ENCODE measurements around the gene ACAP2.
"Not testable (repeated sequence)": the region's sequence is repeated elsewhere in the genome, so short reads cannot be mapped to it uniquely, and the experiment has no call there.

The ACAP2 gene

GRCh38 chr3:195337747-195338146, 105.1 kb downstream of the ACAP2 start:
- Histone ChIP-seq H3K9ac (ENCODE audit: low read depth, low read length) (no peak overlapping the region), H3K4me2 (ENCODE audit: low read length) (no peak overlapping the region), H3K4me1 (ENCODE audit: control insufficient read depth, insufficient read depth, low read length) (no peaks in the 10 kb centered on the region), H3K36me3 (ENCODE audit: insufficient read depth, low read length) (peaks cover 6% of the 10 kb centered on the region), H3K4me3 (ENCODE audit: low read length) (no peak overlapping the region), H3K27me3 (ENCODE audit: control insufficient read depth, insufficient read depth, low read length) (no peaks in the 10 kb centered on the region), H3K9me3 (replicated peaks; ENCODE audit: low read length) (no peaks in the 10 kb centered on the region)

- H3K9ac ChIP-seq (ENCODE audit: low read depth, low read length), result no peak overlapping the region
- H3K4me1 ChIP-seq (ENCODE audit: control insufficient read depth, insufficient read depth, low read length), result no peaks in the 10 kb centered on the region
- H3K36me3 ChIP-seq (ENCODE audit: insufficient read depth, low read length), result peaks cover 16% of the 10 kb centered on the region
- H3K4me3 ChIP-seq (ENCODE audit: low read length), result no peak overlapping the region
- H3K9me3 ChIP-seq (replicated peaks; ENCODE audit: low read length), result no peaks in the 10 kb centered on the region
- H3K4me2 ChIP-seq (ENCODE audit: low read length), result no peak overlapping the region
- H3K27me3 ChIP-seq (ENCODE audit: control insufficient read depth, insufficient read depth, low read length), result no peaks in the 10 kb centered on the region
These were observed 107.9 kb downstream of the ACAP2 start for GRCh38 chr3:195334967-195335366.

DNA sequence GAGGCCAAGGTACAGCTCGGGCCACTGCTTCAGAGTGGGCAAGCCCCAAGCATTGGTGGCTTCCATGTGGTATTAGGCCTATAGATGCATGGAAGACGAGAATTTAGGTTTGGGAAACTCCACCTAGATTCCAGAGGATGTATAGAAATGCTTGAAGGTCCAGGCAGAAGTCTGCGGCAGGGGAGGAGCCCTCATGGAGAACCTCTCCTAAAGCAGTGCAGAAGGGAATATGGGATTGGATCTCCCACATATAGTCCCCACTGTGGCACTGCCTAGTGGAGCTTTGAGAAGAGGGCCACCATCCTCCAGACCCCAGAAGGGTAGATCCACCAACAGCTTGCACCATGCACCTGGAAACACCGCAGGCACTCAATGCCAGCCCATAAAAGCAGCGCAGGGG, 123.8 kb downstream of the ACAP2 start:
- Histone ChIP-seq H3K9ac (ENCODE audit: low read depth, low read length) (no peak overlapping the region), H3K36me3 (ENCODE audit: insufficient read depth, low read length) (peaks cover 31% of the 10 kb centered on the region), H3K27me3 (ENCODE audit: control insufficient read depth, insufficient read depth, low read length) (no peaks in the 10 kb centered on the region)

GRCh38 chr3:195312714-195313113, 130.1 kb downstream of the ACAP2 start:
- Histone ChIP-seq H3K4me3 (ENCODE audit: low read length) (no peak overlapping the region), H3K36me3 (ENCODE audit: insufficient read depth, low read length) (peaks cover 6% of the 10 kb centered on the region), H3K9me3 (replicated peaks; ENCODE audit: low read length) (no peaks in the 10 kb centered on the region)

More for the DNA sequence above, 123.8 kb downstream of the ACAP2 start:
- H3K9me3 ChIP-seq (replicated peaks; ENCODE audit: low read length), result no peaks in the 10 kb centered on the region
- no peak overlapping the region for H3K4me2 ChIP-seq (ENCODE audit: low read length)
- H3K4me3 ChIP-seq (ENCODE audit: low read length), result no peak overlapping the region
- H3K4me1 ChIP-seq (ENCODE audit: control insufficient read depth, insufficient read depth, low read length), result no peaks in the 10 kb centered on the region

DNA sequence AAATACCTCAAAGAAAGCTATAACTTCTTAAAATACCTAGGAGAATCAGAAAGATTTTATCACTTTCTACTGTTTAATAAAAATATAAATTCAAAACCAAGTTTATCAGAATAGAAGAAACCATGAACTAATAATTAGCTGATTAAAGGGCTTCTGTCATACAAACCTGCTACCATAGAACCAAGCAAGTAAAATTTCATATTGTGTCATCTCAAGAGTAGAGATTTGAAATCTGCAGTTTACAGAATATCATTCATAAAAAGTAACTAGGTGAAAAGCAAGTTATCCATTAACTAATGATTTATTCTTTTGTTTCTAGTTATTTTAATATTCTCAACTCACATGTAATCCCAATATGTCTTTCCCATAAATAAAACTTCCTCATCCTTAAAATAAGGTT, 135.1 kb downstream of the ACAP2 start:
- Histone ChIP-seq H3K9me3 (replicated peaks; ENCODE audit: low read length) (no peaks in the 10 kb centered on the region), H3K27me3 (ENCODE audit: control insufficient read depth, insufficient read depth, low read length) (no peaks in the 10 kb centered on the region), H3K4me1 (ENCODE audit: control insufficient read depth, insufficient read depth, low read length) (peaks cover 4% of the 10 kb centered on the region), H3K4me3 (ENCODE audit: low read length) (no peak overlapping the region), H3K36me3 (ENCODE audit: insufficient read depth, low read length) (peaks cover 7% of the 10 kb centered on the region), H3K4me2 (ENCODE audit: low read length) (no peak overlapping the region), H3K9ac (ENCODE audit: low read depth, low read length) (no peak overlapping the region)

More at GRCh38 chr3:195312714-195313113, 130.1 kb downstream of the ACAP2 start:
- Histone ChIP-seq H3K4me1 (ENCODE audit: control insufficient read depth, insufficient read depth, low read length) (no peaks in the 10 kb centered on the region), H3K27me3 (ENCODE audit: control insufficient read depth, insufficient read depth, low read length) (no peaks in the 10 kb centered on the region), H3K9ac (ENCODE audit: low read depth, low read length) (no peak overlapping the region), H3K4me2 (ENCODE audit: low read length) (no peak overlapping the region)

DNA sequence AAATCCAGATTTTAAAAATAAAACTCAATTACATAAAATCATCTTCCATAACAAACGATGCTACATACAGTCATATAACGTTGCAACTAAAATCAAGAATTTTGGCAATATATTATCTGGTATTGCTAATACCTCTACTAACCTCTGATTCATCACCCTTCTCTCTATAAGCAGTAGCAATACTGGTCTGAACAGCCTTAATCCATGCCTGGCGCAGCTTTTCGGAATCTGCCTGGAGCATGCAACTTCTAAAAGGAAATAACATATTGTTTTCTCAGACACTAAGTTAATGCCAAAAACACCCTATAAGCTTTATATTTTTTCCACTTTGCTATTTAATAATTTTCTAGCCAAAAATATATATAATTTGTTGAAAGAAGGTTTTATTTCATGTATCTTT, 136.5 kb downstream of the ACAP2 start:
- Histone ChIP-seq H3K36me3 (ENCODE audit: insufficient read depth, low read length) (peaks cover 11% of the 10 kb centered on the region), H3K9ac (ENCODE audit: low read depth, low read length) (no peak overlapping the region), H3K4me3 (ENCODE audit: low read length) (no peak overlapping the region), H3K4me2 (ENCODE audit: low read length) (no peak overlapping the region), H3K4me1 (ENCODE audit: control insufficient read depth, insufficient read depth, low read length) (peaks cover 13% of the 10 kb centered on the region), H3K27me3 (ENCODE audit: control insufficient read depth, insufficient read depth, low read length) (no peaks in the 10 kb centered on the region), H3K9me3 (replicated peaks; ENCODE audit: low read length) (no peaks in the 10 kb centered on the region)

DNA sequence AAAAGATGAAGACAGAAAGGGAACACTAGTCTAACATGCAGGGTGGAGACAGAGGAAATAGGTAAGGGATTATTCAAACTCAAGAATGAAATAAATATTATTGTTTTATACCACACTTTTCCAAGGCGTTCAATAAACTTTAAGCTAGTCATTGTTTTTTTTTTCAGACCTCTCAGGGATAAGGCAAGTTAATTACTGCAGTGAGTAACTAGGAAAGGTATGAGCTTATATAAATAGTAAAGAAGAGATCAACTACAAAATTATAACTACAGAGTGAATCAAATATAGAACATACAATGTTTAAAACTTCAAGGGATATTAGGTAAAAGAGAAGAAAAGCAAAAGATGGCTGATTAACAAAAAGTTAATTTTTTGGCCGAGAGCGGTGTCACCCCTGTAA, 140.4 kb downstream of the ACAP2 start:
- Histone ChIP-seq H3K4me1 (ENCODE audit: control insufficient read depth, insufficient read depth, low read length) (peaks cover 13% of the 10 kb centered on the region), H3K27me3 (ENCODE audit: control insufficient read depth, insufficient read depth, low read length) (no peaks in the 10 kb centered on the region), H3K36me3 (ENCODE audit: insufficient read depth, low read length) (peaks cover 23% of the 10 kb centered on the region), H3K9ac (ENCODE audit: low read depth, low read length) (no peak overlapping the region), H3K4me3 (ENCODE audit: low read length) (no peak overlapping the region), H3K4me2 (ENCODE audit: low read length) (peak overlapping the region; percentile 51), H3K9me3 (replicated peaks; ENCODE audit: low read length) (no peaks in the 10 kb centered on the region)

GRCh38 chr3:195297446-195297845, 145.4 kb downstream of the ACAP2 start:
- peaks cover 6% of the 10 kb centered on the region for H3K4me1 ChIP-seq (ENCODE audit: control insufficient read depth, insufficient read depth, low read length)
- H3K36me3 ChIP-seq (ENCODE audit: insufficient read depth, low read length), result peaks cover 31% of the 10 kb centered on the region
- H3K9ac ChIP-seq (ENCODE audit: low read depth, low read length), result no peak overlapping the region
- H3K4me2 ChIP-seq (ENCODE audit: low read length), result no peak overlapping the region
- H3K27me3 ChIP-seq (ENCODE audit: control insufficient read depth, insufficient read depth, low read length), result no peaks in the 10 kb centered on the region
- no peaks in the 10 kb centered on the region for H3K9me3 ChIP-seq (replicated peaks; ENCODE audit: low read length)
- no peak overlapping the region for H3K4me3 ChIP-seq (ENCODE audit: low read length)

DNA sequence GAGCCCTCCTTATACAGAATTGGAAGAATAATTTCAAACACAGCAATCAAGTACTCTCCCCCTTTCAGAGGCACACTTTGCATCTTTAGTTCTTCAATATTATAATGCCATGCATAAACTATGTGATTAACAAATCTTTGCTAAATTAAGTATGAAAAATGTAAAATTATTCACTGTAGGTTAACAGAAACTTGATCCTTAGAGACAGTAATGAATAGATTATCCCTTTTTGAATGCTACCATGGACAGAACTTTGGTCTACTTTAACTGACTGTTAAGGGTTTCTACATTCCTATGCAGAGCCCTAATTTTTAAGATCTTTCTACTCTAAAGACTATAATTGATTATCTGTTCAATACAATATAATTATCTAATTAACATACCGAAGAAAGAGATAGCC, 146.2 kb downstream of the ACAP2 start:
- H3K4me2 ChIP-seq (ENCODE audit: low read length), result no peak overlapping the region
- H3K9ac ChIP-seq (ENCODE audit: low read depth, low read length), result no peak overlapping the region
- no peak overlapping the region for H3K4me3 ChIP-seq (ENCODE audit: low read length)
- H3K36me3 ChIP-seq (ENCODE audit: insufficient read depth, low read length), result peaks cover 28% of the 10 kb centered on the region
- H3K4me1 ChIP-seq (ENCODE audit: control insufficient read depth, insufficient read depth, low read length), result no peaks in the 10 kb centered on the region
- H3K27me3 ChIP-seq (ENCODE audit: control insufficient read depth, insufficient read depth, low read length), result no peaks in the 10 kb centered on the region
- no peaks in the 10 kb centered on the region for H3K9me3 ChIP-seq (replicated peaks; ENCODE audit: low read length)

- H3K36me3 ChIP-seq (ENCODE audit: insufficient read depth, low read length), result peaks cover 32% of the 10 kb centered on the region
- H3K4me1 ChIP-seq (ENCODE audit: control insufficient read depth, insufficient read depth, low read length), result peaks cover 10% of the 10 kb centered on the region
- H3K9ac ChIP-seq (ENCODE audit: low read depth, low read length), result no peak overlapping the region
- no peak overlapping the region for H3K4me3 ChIP-seq (ENCODE audit: low read length)
- no peaks in the 10 kb centered on the region for H3K27me3 ChIP-seq (ENCODE audit: control insufficient read depth, insufficient read depth, low read length)
- no peaks in the 10 kb centered on the region for H3K9me3 ChIP-seq (replicated peaks; ENCODE audit: low read length)
- H3K4me2 ChIP-seq (ENCODE audit: low read length), result no peak overlapping the region
These were observed 151.7 kb downstream of the ACAP2 start for GRCh38 chr3:195291121-195291520.

DNA sequence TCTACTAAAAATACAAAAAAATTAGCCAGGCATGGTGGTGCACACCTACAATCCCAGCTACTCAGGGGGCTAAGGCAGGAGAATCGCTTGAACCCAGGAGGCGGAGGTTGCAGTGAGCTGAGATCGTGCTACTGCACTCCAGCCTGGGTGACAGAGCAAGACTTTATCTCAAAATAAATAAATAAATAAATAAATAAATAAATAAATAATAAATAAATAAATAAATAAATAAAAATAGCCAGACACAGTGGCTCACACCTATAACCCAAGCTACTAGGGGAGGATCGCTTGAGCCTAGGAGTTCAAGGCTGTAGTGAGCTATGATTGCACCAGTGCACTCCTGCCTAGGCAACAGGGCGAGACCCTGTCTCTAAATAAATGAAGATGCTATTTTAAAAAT, 152.2 kb downstream of the ACAP2 start:
- H3K9ac ChIP-seq (ENCODE audit: low read depth, low read length); H3K27me3 ChIP-seq (ENCODE audit: control insufficient read depth, insufficient read depth, low read length); H3K4me2 ChIP-seq (ENCODE audit: low read length); H3K9me3 ChIP-seq (replicated peaks; ENCODE audit: low read length); H3K4me3 ChIP-seq (ENCODE audit: low read length): not testable (repeated sequence)
- Histone ChIP-seq H3K4me1 (ENCODE audit: control insufficient read depth, insufficient read depth, low read length) (peaks cover 14% of the 10 kb centered on the region), H3K36me3 (ENCODE audit: insufficient read depth, low read length) (peaks cover 33% of the 10 kb centered on the region)

DNA sequence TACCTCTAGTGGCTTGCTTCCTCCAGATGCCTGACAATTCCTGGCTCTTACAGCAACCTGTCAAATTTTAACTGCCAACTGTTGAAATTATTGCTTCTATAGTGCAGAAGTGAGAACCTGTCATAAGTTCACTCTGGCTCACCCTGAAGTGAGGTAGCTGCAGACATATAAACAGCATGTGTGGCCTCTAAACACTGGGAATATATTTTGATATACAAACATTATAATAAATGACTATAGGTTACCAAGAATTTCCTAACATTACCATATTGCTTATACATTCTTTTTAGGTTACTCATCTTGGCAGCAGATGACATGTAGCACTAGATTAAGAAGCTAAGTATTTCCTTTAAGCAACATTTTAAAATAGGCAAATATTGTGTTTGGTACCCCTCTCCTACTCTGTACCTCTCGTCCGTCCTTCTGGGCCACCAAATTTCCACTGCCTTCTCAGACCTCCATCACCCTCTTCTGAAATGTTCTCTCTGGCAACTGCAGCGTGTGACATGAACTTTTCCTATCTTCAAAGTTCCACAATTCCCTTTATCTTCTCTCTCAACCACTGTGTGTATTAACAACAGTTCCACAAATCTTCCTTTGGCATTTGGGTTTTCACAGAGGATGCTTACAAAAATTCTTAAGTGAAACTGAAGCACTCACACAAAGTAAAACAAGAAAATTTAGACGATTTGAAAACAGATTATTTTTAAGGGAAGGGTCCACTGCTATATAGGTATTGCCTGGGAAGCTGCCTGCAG, 156.5 kb downstream of the ACAP2 start:
- H3K4me1 ChIP-seq (ENCODE audit: control insufficient read depth, insufficient read depth, low read length), result peaks cover 16% of the 10 kb centered on the region
- H3K27me3 ChIP-seq (ENCODE audit: control insufficient read depth, insufficient read depth, low read length), result no peaks in the 10 kb centered on the region
- peaks cover 44% of the 10 kb centered on the region for H3K36me3 ChIP-seq (ENCODE audit: insufficient read depth, low read length)
- no peak overlapping the region for H3K9ac ChIP-seq (ENCODE audit: low read depth, low read length)
- peak overlapping the region; percentile 40 for H3K4me2 ChIP-seq (ENCODE audit: low read length)
- H3K4me3 ChIP-seq (ENCODE audit: low read length), result no peak overlapping the region
- H3K9me3 ChIP-seq (replicated peaks; ENCODE audit: low read length), result no peaks in the 10 kb centered on the region

Data from skeletal muscle satellite cell (primary cell).